ENCODE results near the gene ESR1.
"Not testable (repeated sequence)": the region's sequence is repeated elsewhere in the genome, so short reads cannot be mapped to it uniquely, and the experiment has no call there.

Gene ESR1

DNA sequence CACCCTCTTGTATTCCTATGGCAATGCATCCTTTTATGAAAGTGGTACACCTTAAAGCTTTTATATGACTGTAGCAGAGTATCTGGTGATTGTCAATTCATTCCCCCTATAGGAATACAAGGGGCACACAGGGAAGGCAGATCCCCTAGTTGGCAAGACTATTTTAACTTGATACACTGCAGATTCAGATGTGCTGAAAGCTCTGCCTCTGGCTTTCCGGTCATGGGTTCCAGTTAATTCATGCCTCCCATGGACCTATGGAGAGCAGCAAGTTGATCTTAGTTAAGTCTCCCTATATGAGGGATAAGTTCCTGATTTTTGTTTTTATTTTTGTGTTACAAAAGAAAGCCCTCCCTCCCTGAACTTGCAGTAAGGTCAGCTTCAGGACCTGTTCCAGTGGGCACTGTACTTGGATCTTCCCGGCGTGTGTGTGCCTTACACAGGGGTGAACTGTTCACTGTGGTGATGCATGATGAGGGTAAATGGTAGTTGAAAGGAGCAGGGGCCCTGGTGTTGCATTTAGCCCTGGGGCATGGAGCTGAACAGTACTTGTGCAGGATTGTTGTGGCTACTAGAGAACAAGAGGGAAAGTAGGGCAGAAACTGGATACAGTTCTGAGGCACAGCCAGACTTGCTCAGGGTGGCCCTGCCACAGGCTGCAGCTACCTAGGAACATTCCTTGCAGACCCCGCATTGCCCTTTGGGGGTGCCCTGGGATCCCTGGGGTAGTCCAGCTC, 292.1 kb downstream of the ESR1 start:
- no peak for DNase-seq

GRCh38 chr6:152100183-152100618, 292.7 kb downstream of the ESR1 start:
- no peak for DNase-seq

- no peak for DNase-seq
Measured at GRCh38 chr6:152107973-152108372, 300.5 kb downstream of the ESR1 start.

- DNase-seq = no peak
Measured at GRCh38 chr6:152110886-152111820, 303.7 kb downstream of the ESR1 start.

DNA sequence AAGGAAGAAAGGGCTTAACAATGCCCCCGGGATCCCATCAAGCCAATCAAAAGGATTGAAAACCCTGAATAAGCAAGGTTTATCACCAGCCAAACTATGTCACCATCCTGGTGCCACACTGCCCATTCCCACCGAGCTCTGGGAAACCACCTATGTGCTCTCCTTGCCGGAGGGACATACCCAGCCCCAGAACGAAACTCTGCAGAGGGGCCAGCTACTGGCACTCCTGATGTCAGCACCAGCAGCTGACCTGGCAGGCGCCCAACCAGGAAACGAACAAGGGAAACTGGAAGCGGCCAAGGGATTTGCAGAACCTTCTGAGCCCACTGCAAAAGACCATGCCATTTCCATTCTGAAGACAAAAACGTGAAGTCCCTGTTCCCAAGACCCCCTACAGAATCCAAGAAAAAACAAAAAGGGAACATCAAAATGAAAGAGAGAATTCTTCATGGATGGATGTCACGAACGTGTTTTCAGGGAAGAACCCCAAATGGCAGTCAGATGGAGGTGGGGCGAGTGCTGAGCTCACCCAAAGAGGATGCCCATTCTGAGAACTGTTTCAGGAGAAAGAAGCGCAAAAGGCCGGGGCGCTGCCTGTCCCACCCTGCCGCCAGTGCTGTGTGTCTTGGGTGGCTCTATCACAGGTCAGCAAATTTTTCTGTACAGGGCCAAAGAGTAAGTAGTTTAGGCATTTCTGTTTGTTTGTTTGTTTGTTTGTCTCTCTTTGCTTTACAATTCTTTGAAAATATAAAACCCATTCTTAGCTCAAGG, 305.2 kb downstream of the ESR1 start:
- DNase-seq = peak; percentile 13

GRCh38 chr6:152117156-152118133, 310.0 kb downstream of the ESR1 start:
- no peak for DNase-seq

GRCh38 chr6:152118224-152118623, 310.7 kb downstream of the ESR1 start:
- no peak for DNase-seq

DNA sequence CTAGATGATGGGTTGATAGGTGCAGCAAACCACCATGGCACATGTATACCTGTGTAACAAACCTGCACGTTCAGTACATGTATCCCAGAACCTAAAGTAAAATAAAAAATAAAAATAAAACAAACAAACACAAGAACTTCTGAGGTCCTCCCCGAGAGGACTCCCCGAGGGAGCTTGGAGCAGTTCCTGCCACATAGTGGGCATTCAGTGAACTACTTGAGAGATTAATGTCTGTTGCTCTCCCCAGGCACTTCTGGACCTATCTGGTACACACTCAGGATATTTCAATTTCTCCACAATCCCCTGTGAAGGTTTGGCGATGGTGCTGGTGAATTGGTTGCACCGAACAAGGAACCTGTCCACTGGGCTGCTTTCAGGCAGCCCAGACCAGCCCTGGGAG, 311.2 kb downstream of the ESR1 start:
- DNase-seq = no peak

GRCh38 chr6:152119831-152120230, 312.3 kb downstream of the ESR1 start:
- no peak for DNase-seq

DNA sequence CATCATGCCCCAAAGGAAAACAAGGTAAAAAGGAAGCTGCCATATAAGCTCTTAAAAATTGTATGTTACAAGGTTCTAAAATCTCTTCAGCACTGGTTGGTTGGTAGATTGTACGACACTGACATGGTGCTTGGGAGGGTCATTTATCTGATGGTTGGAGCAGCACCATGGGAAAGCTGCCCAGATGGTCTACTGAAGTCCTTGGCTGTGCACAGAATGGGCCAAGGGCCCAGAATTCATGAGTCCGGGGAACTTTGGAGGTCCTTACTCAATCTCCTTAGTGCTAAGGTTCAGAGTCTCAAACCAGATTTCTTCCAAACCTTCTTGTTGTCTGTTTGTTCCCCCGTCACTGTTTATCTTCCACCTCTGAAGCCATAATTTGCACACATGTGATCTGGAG, 314.4 kb downstream of the ESR1 start:
- DNase-seq = no peak

DNA sequence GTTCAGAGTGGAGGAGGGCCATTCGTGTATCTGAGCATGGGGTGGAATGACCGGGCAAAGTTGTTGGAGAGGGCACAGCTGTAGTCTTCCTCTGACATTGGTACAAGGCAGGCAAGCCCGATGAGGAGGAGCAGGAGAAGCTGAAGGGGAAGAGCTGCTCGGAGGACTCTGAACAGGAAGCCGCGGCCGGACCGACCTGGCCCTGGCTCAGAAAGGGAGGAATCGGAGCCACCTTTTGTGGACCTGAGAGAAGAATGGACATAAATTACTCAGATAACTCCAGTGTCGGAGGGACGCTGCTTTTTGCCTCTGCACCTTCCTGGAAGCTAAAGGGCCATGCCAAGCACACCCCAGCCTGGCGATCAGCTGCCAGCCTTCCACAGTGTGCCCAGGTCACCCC, 315.0 kb downstream of the ESR1 start:
- no peak for DNase-seq

- no peak for DNase-seq
Measured at GRCh38 chr6:152123076-152123475, 315.6 kb downstream of the ESR1 start.

DNA sequence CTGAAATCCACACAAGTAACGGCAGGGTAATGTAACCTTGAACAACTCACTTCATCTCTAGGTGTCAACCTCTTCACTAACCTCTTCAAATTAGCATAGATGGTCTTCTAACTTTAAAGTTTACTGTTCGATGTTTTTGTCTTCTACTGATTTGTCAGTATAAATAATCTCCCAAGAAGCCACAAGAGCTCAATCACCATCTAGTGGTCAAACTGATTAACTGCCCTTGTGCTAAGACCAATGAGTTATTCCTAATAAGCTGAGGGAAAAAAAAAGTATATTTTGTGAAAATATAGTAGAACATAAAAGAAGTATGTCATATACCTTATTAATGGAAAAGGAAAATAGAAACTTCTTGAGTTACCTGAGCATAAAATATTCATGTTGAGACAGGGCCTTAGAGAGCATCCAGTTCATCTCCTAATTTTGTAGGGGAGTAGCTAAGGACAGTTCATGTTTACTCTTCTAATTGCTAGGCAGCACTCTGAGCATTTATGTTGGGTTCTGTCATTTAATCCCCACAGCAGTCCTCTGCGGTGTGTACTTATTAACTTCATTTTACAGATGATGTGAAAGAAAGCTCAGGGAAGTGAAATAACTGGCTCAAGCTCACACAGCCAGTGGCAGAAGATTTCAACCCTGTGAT, 317.1 kb downstream of the ESR1 start:
- DNase-seq = peak; percentile 43

DNA sequence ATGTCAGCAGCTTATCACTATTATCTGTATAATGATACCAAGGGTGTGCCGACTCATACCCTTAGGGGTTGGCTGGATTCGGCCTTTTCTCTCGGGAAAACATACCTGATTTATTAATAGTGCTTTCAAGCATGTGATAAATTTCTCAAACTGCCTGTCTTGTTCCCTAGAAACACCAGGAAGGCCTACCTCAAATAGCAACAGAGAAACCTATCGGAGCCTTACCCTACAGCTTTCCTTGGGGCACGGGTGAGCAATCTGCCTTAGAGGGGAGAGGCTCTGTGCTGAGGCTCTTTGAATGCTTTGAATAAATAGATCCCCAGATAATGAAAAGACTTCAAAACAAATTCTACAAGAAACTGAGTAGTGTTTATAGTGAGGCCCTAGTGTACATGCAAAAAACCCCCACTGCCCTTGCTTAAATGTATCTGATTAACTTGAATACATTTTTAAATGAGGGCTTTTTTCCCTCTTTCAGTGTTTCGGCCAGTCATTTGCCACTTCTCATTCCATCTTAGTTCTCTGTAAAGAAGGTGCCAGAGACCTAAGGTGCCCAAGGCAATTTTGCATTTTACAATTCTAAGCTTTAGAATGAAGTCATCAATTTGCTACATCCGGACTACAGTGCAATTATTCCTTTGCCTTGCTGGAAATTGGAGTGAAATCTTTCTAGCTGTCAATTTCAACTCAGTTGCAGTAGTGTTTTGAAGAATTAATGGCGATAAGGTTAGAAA, 320.1 kb downstream of the ESR1 start:
- DNase-seq = no peak

- no peak for DNase-seq
Measured at GRCh38 chr6:152129691-152130151, 322.2 kb downstream of the ESR1 start.

- no peak for DNase-seq
Measured at GRCh38 chr6:152130441-152130840, 323.0 kb downstream of the ESR1 start.

- peak; percentile 84 for DNase-seq
Measured at GRCh38 chr6:152135755-152136448, 328.4 kb downstream of the ESR1 start.

- peak; percentile 84 for DNase-seq
Measured at GRCh38 chr6:152136449-152136825, 329.0 kb downstream of the ESR1 start.

DNA sequence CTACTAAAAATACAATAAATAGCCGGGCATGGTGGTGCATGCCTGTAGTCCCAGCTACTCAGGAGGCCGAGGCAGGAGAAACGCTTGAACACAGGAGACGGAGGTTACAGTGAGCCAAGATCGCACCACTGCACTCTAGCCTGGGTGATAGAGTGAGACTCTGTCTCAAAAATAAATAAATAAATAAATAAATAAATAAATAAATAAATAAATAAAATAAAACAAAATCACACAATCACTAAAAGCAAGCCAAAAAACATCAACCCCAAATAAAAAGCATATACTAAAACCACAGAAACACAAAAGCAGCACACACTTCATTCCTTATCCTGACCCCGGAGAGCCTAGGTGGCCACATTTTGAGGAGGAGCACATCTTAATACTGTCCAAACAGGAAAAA, 330.9 kb downstream of the ESR1 start:
- DNase-seq = not testable (repeated sequence)

DNA sequence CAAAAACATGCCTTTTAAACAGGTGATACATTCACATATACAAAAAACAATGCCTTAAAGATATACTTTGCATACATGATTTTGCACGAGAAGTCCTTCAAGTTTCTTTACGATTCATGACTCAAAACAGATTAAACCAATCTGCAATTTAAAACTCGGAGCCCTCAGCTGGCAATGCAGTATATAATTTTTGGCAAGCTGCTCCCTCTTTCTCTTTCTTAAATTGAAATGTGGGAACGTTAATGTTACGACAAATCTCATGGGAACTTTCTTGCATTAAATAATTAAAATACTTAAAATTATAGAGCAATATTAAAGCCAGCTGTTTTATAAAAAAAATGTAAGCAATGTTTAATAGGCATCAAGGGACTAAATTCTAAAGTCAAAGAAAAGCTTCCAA, 334.6 kb downstream of the ESR1 start:
- DNase-seq = no peak

Measured in NCI-H1092 treated with DMSO at 0.1 percent for 48 hours (cell line).